Neural cell (in vitro differentiated cells): ENCODE measurements around the gene C18orf32. TPM values are rescaled to one million over a fixed set of nuclear protein-coding genes. Genes with fewer than 3 reads are reported as not detected.

ENCODE experiments used
- H2AFZ ChIP-seq: fragments of 200-600, 300-800 bp; sonication (generic), shearing (Covaris generic); 2 replicates; pipeline ENCODE4 v1.6.0; 2014; ENCODE audit warnings: low read depth, mild to moderate bottlenecking, antibody characterized with exemption, low read length, moderate library complexity
- H3F3A ChIP-seq: fragments of 200-600 bp; shearing (Covaris generic); 2 replicates; pipeline ENCODE4 v1.6.1; 2016; ENCODE audit warnings: mild to moderate bottlenecking, moderate library complexity, mixed read lengths, antibody characterized with exemption, low read length; ENCODE audit not compliant: insufficient read depth, poor library complexity, severe bottlenecking
- H3K27ac ChIP-seq: fragments of 200-600, 300-800 bp; sonication (generic), shearing (Covaris generic); 2 replicates; pipeline ENCODE4 v1.5.1; 2014; ENCODE audit warnings: mild to moderate bottlenecking, low read length, moderate library complexity
- H3K27me3 ChIP-seq: fragments of 300-800, 200-600 bp; sonication (generic), shearing (Covaris generic); 2 replicates; pipeline ENCODE4 v1.6.0; 2014; ENCODE audit warnings: mild to moderate bottlenecking, low read depth, low read length, moderate library complexity; ENCODE audit not compliant: insufficient read depth
- H3K36me3 ChIP-seq: fragments of 300-800, 200-600 bp; sonication (generic), shearing (Covaris generic); 2 replicates; pipeline ENCODE4 v1.5.1; 2014; ENCODE audit warnings: mild to moderate bottlenecking, antibody characterized with exemption, low read length, moderate library complexity; ENCODE audit not compliant: insufficient read depth
- H3K4me2 ChIP-seq: fragments of 300-800, 200-600 bp; sonication (generic), shearing (Covaris generic); 2 replicates; pipeline ENCODE4 v1.6.0; 2014; ENCODE audit warnings: mild to moderate bottlenecking, low read length
- H3K4me3 ChIP-seq: fragments of 300-800, 200-600 bp; sonication (generic), shearing (Covaris generic); 2 replicates; pipeline ENCODE4 v1.5.1; 2014; ENCODE audit warnings: mild to moderate bottlenecking, low read length, moderate library complexity
- H3K79me2 ChIP-seq: fragments of 200-600 bp; shearing (Covaris generic); replicated peaks from 2 replicates; pipeline ENCODE4 v1.6.0; 2014; ENCODE audit warnings: mild to moderate bottlenecking, low read length, moderate library complexity; ENCODE audit not compliant: insufficient read depth
- H3K9ac ChIP-seq: fragments of 300-800, 200-600 bp; sonication (generic), shearing (Covaris generic); 2 replicates; pipeline ENCODE4 v1.6.1; 2016; ENCODE audit warnings: mild to moderate bottlenecking, low read length, mixed read lengths
- H3K9me2 ChIP-seq: fragments of 200-600 bp; shearing (Covaris generic); 2 replicates; pipeline ENCODE4 v1.6.1; 2016; ENCODE audit warnings: mild to moderate bottlenecking, low read length, mixed read lengths; ENCODE audit not compliant: insufficient read depth
- H3K9me3 ChIP-seq: fragments of 200-600, 300-800 bp; sonication (generic), shearing (Covaris generic); 2 replicates; pipeline ENCODE4 v1.6.1; 2016; ENCODE audit warnings: mild to moderate bottlenecking, mixed run types, low read length, moderate library complexity, mixed read lengths
- H4K20me1 ChIP-seq: fragments of 200-600 bp; shearing (Covaris generic); 2 replicates; pipeline ENCODE4 v1.6.1; 2016; ENCODE audit warnings: mild to moderate bottlenecking, mixed run types; ENCODE audit not compliant: insufficient read depth
- EP300 ChIP-seq: fragments of 450-650 bp; conservative IDR thresholded peaks from 2 replicates; pipeline ENCODE4 v1.6.1; 2014; ENCODE audit warnings: antibody characterized with exemption, mild to moderate bottlenecking, moderate library complexity; ENCODE audit not compliant: poor library complexity, severe bottlenecking
- EZH2 ChIP-seq: fragments of 200-600, 300-800 bp; shearing (Covaris generic), sonication (generic); IDR thresholded peaks from 2 replicates; pipeline ENCODE4 v1.6.1; 2014; ENCODE audit warnings: antibody characterized with exemption, low read length, borderline replicate concordance, mild to moderate bottlenecking; ENCODE audit not compliant: insufficient read depth, poor library complexity, severe bottlenecking
- MXI1 ChIP-seq: fragments of 450-650 bp; conservative IDR thresholded peaks from 2 replicates; pipeline ENCODE4 v1.6.1; 2014; ENCODE audit warnings: antibody characterized with exemption, mild to moderate bottlenecking; ENCODE audit not compliant: poor library complexity, severe bottlenecking
- POLR2AphosphoS5 ChIP-seq: IDR thresholded peaks from 2 replicates; pipeline ENCODE4 v1.6.1; 2012
- RAD21 ChIP-seq: fragments of 450-650 bp; conservative IDR thresholded peaks from 2 replicates; pipeline ENCODE4 v1.6.1; 2014; ENCODE audit warnings: antibody characterized with exemption, mild to moderate bottlenecking, moderate library complexity
- SMC3 ChIP-seq: fragments of 450-650 bp; conservative IDR thresholded peaks from 2 replicates; pipeline ENCODE4 v1.6.1; 2014; ENCODE audit warnings: antibody characterized with exemption, mild to moderate bottlenecking, moderate library complexity; ENCODE audit not compliant: poor library complexity
- TAF1 ChIP-seq: IDR thresholded peaks from 2 replicates; pipeline ENCODE4 v1.6.1; 2012; ENCODE audit warnings: low read depth
- polyA plus RNA-seq: library from polyadenylated mRNA; depleted of rRNA; stranded (reverse); fragments of >200 nt; gene quantifications from 2 replicates; pipeline ENCODE4 v1.2.3, GENCODE V29; 2014
- TF ChIP-seq, protein P1 (sequence below): fragments of 450-650 bp; IDR thresholded peaks from 2 replicates; pipeline ENCODE4 v1.5.1; 2014; ENCODE audit warnings: antibody characterized with exemption, mild to moderate bottlenecking, moderate library complexity; ENCODE audit not compliant: poor library complexity, severe bottlenecking
- TF ChIP-seq, protein P2 (sequence below): IDR thresholded peaks from 2 replicates; pipeline ENCODE4 v1.6.1; 2012; ENCODE audit warnings: borderline replicate concordance

Gene C18orf32
- polyA plus RNA-seq, 1 donor from 2014 or later = 594 TPM

DNA sequence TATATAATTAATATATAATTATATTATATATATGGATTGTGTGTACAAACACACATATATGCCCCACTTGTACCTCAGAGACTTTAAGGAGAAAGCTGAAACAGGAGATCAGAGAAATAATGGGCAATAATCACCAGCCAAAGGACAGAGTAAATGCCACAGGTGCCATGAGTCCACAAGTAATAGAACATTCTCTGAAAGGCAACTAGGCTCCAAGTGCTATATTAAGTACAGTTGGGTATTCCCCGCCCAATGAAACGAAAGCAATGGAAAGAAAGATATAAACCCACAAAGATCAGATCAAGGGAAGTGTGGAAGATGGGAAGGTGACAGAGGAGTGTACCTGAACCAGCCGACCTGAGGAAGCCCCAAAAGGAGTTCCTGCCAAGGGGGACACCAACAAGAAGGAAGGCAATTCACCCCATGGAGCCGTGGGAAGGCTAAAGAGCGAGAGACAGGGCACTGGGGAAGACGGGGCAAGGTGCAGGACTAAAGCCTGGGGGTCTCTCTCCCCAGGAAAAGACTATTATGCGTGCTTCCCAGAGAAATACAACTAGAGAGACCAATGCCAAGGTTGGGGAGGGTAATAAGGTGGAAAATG lies 45.6 kb downstream of the C18orf32 start:
- no peak for TF ChIP-seq SMC3
- TF ChIP-seq RAD21 = no peak
- TF ChIP-seq, protein P1, sequence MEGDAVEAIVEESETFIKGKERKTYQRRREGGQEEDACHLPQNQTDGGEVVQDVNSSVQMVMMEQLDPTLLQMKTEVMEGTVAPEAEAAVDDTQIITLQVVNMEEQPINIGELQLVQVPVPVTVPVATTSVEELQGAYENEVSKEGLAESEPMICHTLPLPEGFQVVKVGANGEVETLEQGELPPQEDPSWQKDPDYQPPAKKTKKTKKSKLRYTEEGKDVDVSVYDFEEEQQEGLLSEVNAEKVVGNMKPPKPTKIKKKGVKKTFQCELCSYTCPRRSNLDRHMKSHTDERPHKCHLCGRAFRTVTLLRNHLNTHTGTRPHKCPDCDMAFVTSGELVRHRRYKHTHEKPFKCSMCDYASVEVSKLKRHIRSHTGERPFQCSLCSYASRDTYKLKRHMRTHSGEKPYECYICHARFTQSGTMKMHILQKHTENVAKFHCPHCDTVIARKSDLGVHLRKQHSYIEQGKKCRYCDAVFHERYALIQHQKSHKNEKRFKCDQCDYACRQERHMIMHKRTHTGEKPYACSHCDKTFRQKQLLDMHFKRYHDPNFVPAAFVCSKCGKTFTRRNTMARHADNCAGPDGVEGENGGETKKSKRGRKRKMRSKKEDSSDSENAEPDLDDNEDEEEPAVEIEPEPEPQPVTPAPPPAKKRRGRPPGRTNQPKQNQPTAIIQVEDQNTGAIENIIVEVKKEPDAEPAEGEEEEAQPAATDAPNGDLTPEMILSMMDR = no peak
- TF ChIP-seq EZH2 = no peak
- no peak for TF ChIP-seq TAF1
- no peak for TF ChIP-seq MXI1
- TF ChIP-seq, protein P2, sequence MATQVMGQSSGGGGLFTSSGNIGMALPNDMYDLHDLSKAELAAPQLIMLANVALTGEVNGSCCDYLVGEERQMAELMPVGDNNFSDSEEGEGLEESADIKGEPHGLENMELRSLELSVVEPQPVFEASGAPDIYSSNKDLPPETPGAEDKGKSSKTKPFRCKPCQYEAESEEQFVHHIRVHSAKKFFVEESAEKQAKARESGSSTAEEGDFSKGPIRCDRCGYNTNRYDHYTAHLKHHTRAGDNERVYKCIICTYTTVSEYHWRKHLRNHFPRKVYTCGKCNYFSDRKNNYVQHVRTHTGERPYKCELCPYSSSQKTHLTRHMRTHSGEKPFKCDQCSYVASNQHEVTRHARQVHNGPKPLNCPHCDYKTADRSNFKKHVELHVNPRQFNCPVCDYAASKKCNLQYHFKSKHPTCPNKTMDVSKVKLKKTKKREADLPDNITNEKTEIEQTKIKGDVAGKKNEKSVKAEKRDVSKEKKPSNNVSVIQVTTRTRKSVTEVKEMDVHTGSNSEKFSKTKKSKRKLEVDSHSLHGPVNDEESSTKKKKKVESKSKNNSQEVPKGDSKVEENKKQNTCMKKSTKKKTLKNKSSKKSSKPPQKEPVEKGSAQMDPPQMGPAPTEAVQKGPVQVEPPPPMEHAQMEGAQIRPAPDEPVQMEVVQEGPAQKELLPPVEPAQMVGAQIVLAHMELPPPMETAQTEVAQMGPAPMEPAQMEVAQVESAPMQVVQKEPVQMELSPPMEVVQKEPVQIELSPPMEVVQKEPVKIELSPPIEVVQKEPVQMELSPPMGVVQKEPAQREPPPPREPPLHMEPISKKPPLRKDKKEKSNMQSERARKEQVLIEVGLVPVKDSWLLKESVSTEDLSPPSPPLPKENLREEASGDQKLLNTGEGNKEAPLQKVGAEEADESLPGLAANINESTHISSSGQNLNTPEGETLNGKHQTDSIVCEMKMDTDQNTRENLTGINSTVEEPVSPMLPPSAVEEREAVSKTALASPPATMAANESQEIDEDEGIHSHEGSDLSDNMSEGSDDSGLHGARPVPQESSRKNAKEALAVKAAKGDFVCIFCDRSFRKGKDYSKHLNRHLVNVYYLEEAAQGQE = no peak
- TF ChIP-seq POLR2AphosphoS5 = no peak
- H3K4me3 ChIP-seq = no peak overlapping the region
- no peaks in the 10 kb centered on the region for H3K36me3 ChIP-seq
- H3K27me3 ChIP-seq = no peaks in the 10 kb centered on the region
- H3K9me2 ChIP-seq = no peaks in the 10 kb centered on the region
- H3K79me2 ChIP-seq = no peaks in the 10 kb centered on the region
- H2AFZ ChIP-seq = no peak overlapping the region
- H3K27ac ChIP-seq = no peak overlapping the region
- H3K4me2 ChIP-seq = no peak overlapping the region
- H4K20me1 ChIP-seq = no peaks in the 10 kb centered on the region
- no peaks in the 10 kb centered on the region for H3F3A ChIP-seq
- H3K9ac ChIP-seq = no peak overlapping the region
- no peaks in the 10 kb centered on the region for H3K9me3 ChIP-seq

DNA sequence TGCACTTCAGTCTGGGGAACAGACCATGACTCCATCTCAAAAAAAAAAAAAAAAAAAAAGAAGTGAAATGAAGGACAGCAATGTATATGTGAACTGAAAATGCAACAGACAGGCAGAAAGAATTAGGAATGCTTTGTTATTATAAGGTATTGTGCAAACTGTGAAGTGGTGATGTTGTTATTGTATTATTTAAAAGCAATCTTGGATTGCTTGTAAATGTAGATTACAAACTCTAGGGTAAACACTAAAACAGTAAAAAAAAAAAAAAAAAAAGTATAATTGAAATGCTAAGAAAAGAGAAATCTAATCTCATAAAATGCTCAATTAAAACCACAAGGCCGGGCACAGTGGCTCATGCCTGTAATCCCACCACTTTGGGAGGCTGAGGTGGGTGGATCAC lies 51.9 kb downstream of the C18orf32 start:
- H3K9me2 ChIP-seq = no peaks in the 10 kb centered on the region
- no peak for TF ChIP-seq RAD21
- TF ChIP-seq, protein P2 = no peak
- no peak for TF ChIP-seq POLR2AphosphoS5
- TF ChIP-seq MXI1 = no peak
- no peak for TF ChIP-seq TAF1
- no peak for TF ChIP-seq EP300
- no peak for TF ChIP-seq EZH2
- TF ChIP-seq SMC3 = no peak
- TF ChIP-seq, protein P1 = no peak
- no peaks in the 10 kb centered on the region for H3K79me2 ChIP-seq
- no peaks in the 10 kb centered on the region for H3K9me3 ChIP-seq
- no peaks in the 10 kb centered on the region for H3F3A ChIP-seq
- H3K9ac ChIP-seq = no peak overlapping the region
- H3K4me2 ChIP-seq = no peak overlapping the region
- no peak overlapping the region for H3K27ac ChIP-seq
- no peaks in the 10 kb centered on the region for H3K27me3 ChIP-seq
- no peak overlapping the region for H3K4me3 ChIP-seq
- no peak overlapping the region for H2AFZ ChIP-seq
- no peaks in the 10 kb centered on the region for H3K36me3 ChIP-seq
- no peaks in the 10 kb centered on the region for H4K20me1 ChIP-seq
